Astrocyte of the spinal cord (primary cell): Measurements from ENCODE around the gene CELA1.
"Not testable (repeated sequence)": the region's sequence is repeated elsewhere in the genome, so short reads cannot be mapped to it uniquely, and the experiment has no call there.

Experiments
- DNase-seq: peaks from one replicate; pipeline ENCODE4 v3.0.0; 2011; ENCODE audit warnings: low read depth, low spot score
- H3K4me3 ChIP-seq: 2 replicates; pipeline ENCODE4 v1.5.1; 2011; ENCODE audit warnings: low read depth, mild to moderate bottlenecking, low read length, moderate library complexity
- in situ Hi-C: cut with HindIII; loops from 2 replicates; pipeline ENCODE4 v1.10.0; 2017; ENCODE audit warnings: low sequenced_read_pairs
- TF ChIP-seq, protein P1 (sequence below): IDR thresholded peaks from 2 replicates; pipeline ENCODE4 v1.5.1; 2012; ENCODE audit warnings: low read depth, mild to moderate bottlenecking, low read length, inconsistent platforms

The CELA1 gene

DNA sequence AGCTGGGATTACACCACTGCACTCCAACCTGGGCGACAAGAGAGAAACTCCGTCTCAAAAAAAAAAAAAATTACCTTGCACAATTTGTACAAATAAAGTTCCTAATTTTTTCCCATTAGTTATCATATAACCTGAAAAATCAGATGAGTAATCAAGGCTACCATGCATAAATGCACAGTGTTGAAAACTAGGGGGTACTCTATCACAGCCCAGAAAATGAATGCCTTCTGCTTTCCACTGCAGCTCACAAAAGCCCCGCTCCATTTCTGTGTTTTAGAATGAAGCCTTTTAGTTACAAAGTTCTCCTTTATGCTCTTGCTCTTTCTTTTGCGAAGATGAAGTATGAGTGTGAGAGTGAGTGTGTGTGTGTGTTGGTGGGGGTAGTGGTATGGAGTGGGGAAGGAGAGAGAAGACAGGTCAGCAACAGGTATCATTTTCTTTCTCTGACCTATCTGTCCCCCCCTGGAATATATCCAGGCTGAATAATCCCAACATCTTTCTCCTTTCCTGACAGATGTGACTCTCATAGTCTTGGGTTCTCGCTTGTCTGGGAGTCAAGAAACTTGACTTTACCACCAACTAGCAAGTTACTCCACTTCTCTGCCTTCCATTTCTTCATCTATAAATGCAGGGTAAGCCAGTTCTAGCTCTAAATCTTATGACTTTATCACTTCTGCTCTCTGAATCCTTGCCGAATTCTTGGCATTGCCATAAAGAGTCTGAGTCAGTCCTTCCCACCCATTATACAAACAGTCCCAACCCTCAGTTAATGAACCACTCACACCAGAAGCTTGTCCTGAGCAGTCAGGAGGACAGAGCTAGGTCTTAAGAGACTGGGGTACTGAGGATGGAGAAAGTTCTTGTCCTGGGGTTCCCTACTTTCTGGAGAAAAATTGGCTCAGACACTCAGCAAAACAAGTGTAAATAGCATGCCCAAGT, 38.6 kb downstream of the CELA1 start:
- in situ Hi-C loops = no loop called here
- TF ChIP-seq, protein P1, sequence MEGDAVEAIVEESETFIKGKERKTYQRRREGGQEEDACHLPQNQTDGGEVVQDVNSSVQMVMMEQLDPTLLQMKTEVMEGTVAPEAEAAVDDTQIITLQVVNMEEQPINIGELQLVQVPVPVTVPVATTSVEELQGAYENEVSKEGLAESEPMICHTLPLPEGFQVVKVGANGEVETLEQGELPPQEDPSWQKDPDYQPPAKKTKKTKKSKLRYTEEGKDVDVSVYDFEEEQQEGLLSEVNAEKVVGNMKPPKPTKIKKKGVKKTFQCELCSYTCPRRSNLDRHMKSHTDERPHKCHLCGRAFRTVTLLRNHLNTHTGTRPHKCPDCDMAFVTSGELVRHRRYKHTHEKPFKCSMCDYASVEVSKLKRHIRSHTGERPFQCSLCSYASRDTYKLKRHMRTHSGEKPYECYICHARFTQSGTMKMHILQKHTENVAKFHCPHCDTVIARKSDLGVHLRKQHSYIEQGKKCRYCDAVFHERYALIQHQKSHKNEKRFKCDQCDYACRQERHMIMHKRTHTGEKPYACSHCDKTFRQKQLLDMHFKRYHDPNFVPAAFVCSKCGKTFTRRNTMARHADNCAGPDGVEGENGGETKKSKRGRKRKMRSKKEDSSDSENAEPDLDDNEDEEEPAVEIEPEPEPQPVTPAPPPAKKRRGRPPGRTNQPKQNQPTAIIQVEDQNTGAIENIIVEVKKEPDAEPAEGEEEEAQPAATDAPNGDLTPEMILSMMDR = no peak
- no peak overlapping the region for H3K4me3 ChIP-seq
- peak; percentile 87 for DNase-seq

DNA sequence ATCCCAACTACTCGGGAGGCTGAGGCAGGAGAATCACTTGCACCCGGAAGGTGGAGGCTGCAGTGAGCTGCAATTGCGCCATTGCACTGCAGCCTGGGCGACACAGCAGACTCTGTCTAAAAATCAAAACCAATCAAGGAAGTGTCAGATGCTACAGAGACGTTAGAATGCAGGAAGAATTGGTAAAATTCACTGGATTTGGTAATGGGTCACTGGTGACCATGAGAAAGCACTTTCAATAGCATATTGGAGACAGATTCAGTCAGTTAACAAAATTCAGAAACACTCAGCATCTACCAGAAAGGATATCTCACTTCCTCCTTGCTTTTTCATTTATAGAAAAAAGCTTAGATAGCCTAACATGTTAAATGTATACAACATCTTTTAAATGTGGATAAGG, 40.0 kb downstream of the CELA1 start:
- no peak for DNase-seq
- in situ Hi-C loops = no loop called here

GRCh38 chr12:51300768-51301167, 45.7 kb downstream of the CELA1 start:
- H3K4me3 ChIP-seq, in situ Hi-C loops, DNase-seq: not testable (repeated sequence)

More for the DNA sequence above, 40.0 kb downstream of the CELA1 start:
- no peak overlapping the region for H3K4me3 ChIP-seq
- TF ChIP-seq, protein P1 = no peak

GRCh38 chr12:51295651-51296050, 50.8 kb downstream of the CELA1 start:
- H3K4me3 ChIP-seq = no peak overlapping the region
- in situ Hi-C loops = no loop called here
- no peak for DNase-seq
- TF ChIP-seq, protein P1 = no peak

GRCh38 chr12:51294097-51294496, 52.4 kb downstream of the CELA1 start:
- in situ Hi-C loops, H3K4me3 ChIP-seq, DNase-seq: not testable (repeated sequence)

GRCh38 chr12:51293696-51294095, 52.8 kb downstream of the CELA1 start:
- H3K4me3 ChIP-seq = no peak overlapping the region
- in situ Hi-C loops = no loop called here
- DNase-seq = no peak
- TF ChIP-seq, protein P1 = no peak

DNA sequence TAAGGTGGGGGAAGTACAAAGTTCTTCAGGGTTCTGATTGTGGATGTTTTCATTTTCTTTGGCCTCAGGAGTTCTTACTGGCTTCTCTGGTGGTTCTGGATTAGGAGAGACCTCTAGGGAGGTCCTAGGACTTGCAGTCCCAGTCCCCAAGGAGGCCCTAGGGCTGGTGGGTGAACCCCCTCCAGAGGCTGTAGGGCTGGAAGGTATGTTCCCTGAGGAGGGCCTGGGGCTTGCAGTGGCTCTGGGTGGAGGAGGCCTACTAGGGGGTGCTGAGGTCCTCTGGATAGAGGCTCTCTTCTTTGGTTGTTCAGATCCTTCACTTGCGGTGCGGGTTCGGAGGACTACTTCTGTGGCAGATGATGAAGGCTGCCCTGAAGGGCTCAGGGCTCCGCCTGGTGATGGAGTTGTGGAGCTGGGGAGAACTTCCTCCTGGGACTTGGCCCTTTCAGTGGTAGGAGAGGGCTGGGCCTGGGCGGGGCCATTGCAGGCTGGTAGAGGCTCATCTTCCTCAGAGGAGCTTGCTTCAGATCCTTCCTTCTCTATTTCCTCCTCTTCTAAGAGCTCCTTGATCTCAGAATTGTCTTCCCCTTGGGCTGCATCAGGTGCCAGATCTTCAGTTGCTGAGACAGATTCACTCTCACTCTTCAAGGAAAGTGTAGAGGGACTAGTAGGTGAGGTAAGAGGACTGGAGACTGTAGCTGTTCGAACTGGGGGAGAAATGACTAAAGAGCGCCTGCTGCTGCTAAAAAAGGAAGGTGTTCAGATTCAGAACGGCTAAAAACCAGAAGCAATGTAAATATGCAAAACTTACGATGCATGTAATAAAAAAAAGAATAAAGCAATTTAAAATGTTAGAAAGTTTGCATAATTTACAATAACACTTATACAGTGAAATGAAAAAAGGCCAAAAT, 54.6 kb downstream of the CELA1 start:
- in situ Hi-C loops, H3K4me3 ChIP-seq, DNase-seq: not testable (repeated sequence)

- DNase-seq = no peak
- TF ChIP-seq, protein P1 = no peak
- no peak overlapping the region for H3K4me3 ChIP-seq
- in situ Hi-C loops = no loop called here
Measured at GRCh38 chr12:51285843-51286242, 60.6 kb downstream of the CELA1 start.
